Measurements from ENCODE around the gene UGDH.

- TF ChIP-seq CTCF (conservative IDR thresholded peaks at IDR 0.05 in 1 of 2, IDR thresholded peaks at IDR 0.05 in 1 of 2; ENCODE audit: extremely low read depth in 1 of 2, insufficient read depth in 1 of 2, low read depth in 1 of 2, low read length in 2 of 2) (no peak), EZH2 (IDR thresholded peaks at IDR 0.05; ENCODE audit: borderline replicate concordance, low read length) (no peak)
Observed at GRCh38 chr4:39451423-39452023, 75.7 kb downstream of the UGDH start.

All from mammary epithelial cell (primary cell).